HepG2 (cell line): ENCODE data around the gene PA2G4. TPM values are rescaled to one million over a fixed set of nuclear protein-coding genes. Genes with fewer than 3 reads are reported as not detected.

Experiments
- ARNT ChIP-seq: fragments of 450-650 bp; IDR thresholded peaks from 2 replicates; pipeline ENCODE4 v1.6.1; 2017
- CC2D1A ChIP-seq: sonication (generic); formaldehyde crosslinking; IDR thresholded peaks from 2 replicates; pipeline ENCODE4 v1.8.1; 2023; ENCODE audit warnings: mild to moderate bottlenecking, missing genetic modification reagents
- CENPBD1 ChIP-seq: sonication (generic); formaldehyde crosslinking; IDR thresholded peaks from 2 replicates; pipeline ENCODE4 v1.8.0; 2022; ENCODE audit warnings: missing genetic modification reagents, low read depth, mild to moderate bottlenecking, borderline replicate concordance
- CSRNP2 ChIP-seq: sonication (generic); formaldehyde crosslinking; conservative IDR thresholded peaks from 2 replicates; pipeline ENCODE4 v1.8.0; 2022; ENCODE audit warnings: low read depth, missing genetic modification reagents
- HNRNPL ChIP-seq: fragments of 200-400 bp; formaldehyde crosslinking; IDR thresholded peaks from 2 replicates; pipeline ENCODE4 v1.6.1; 2017; ENCODE audit warnings: mild to moderate bottlenecking, low read depth, low read length
- ISX ChIP-seq: sonication (generic); formaldehyde crosslinking; conservative IDR thresholded peaks from 2 replicates; pipeline ENCODE4 v1.5.0; 2020; ENCODE audit warnings: missing genetic modification reagents
- KMT2B ChIP-seq: IDR thresholded peaks from 2 replicates; pipeline ENCODE4 v1.6.1; 2016; ENCODE audit warnings: missing genetic modification reagents, missing compliant biosample characterization
- MBNL3 ChIP-seq: fragments of 250-450 bp; sonication (Bioruptor Pico); conservative IDR thresholded peaks from 2 replicates; pipeline ENCODE4 v1.8.0; 2022; ENCODE audit warnings: mild to moderate bottlenecking, inconsistent platforms
- MXI1 ChIP-seq: IDR thresholded peaks from 3 replicates; pipeline ENCODE4 v1.6.1; 2012; ENCODE audit warnings: low read depth, low read length, inconsistent platforms, borderline replicate concordance
- NFE2 ChIP-seq: sonication (generic); formaldehyde crosslinking; IDR thresholded peaks from 2 replicates; pipeline ENCODE4 v1.4.0; 2020; ENCODE audit warnings: missing genetic modification reagents
- NFRKB ChIP-seq: fragments of 450-650 bp; IDR thresholded peaks from 2 replicates; pipeline ENCODE4 v1.6.1; 2017
- NFYB ChIP-seq: sonication (generic); formaldehyde crosslinking; IDR thresholded peaks from 2 replicates; pipeline ENCODE4 v1.4.0; 2020; ENCODE audit warnings: missing genetic modification reagents
- REL ChIP-seq: sonication (generic); formaldehyde crosslinking; conservative IDR thresholded peaks from 2 replicates; pipeline ENCODE4 v1.8.0; 2022; ENCODE audit warnings: mild to moderate bottlenecking, missing genetic modification reagents, moderate library complexity
- RFXANK ChIP-seq: IDR thresholded peaks from 2 replicates; pipeline ENCODE4 v1.6.1; 2016
- SMAD9 ChIP-seq: sonication (generic); formaldehyde crosslinking; IDR thresholded peaks from 2 replicates; pipeline ENCODE4 v1.5.1; 2020; ENCODE audit warnings: mild to moderate bottlenecking, missing genetic modification reagents
- SNAPC2 ChIP-seq: sonication (generic); formaldehyde crosslinking; IDR thresholded peaks from 2 replicates; pipeline ENCODE4 v1.8.1; 2022; ENCODE audit warnings: mild to moderate bottlenecking, missing genetic modification reagents
- TCF7 ChIP-seq: sonication (generic); IDR thresholded peaks from 2 replicates; pipeline ENCODE4 v1.6.1; 2016; ENCODE audit warnings: antibody characterized with exemption, low read depth
- YEATS2 ChIP-seq: sonication (generic); formaldehyde crosslinking; IDR thresholded peaks from 2 replicates; pipeline ENCODE4 v1.4.0; 2020; ENCODE audit warnings: missing genetic modification reagents, borderline replicate concordance
- ZBTB7B ChIP-seq: sonication (generic); formaldehyde crosslinking; IDR thresholded peaks from 2 replicates; pipeline ENCODE4 v1.4.0; 2020; ENCODE audit warnings: missing genetic modification reagents
- ZFP82 ChIP-seq: sonication (generic); formaldehyde crosslinking; IDR thresholded peaks from 2 replicates; pipeline ENCODE4 v1.5.1; 2020; ENCODE audit warnings: mild to moderate bottlenecking, missing genetic modification reagents, borderline replicate concordance
- ZMYM4 ChIP-seq: sonication (generic); formaldehyde crosslinking; IDR thresholded peaks from 2 replicates; pipeline ENCODE4 v1.8.1; 2023; ENCODE audit warnings: mild to moderate bottlenecking, missing genetic modification reagents
- ZNF143 ChIP-seq: sonication (generic); formaldehyde crosslinking; IDR thresholded peaks from 2 replicates; pipeline ENCODE4 v1.4.0; 2020; ENCODE audit warnings: missing genetic modification reagents
- ZNF18 ChIP-seq: sonication (generic); formaldehyde crosslinking; IDR thresholded peaks from 2 replicates; pipeline ENCODE4 v1.8.0; 2022; ENCODE audit warnings: mild to moderate bottlenecking, missing genetic modification reagents; ENCODE audit not compliant: insufficient replicate concordance
- ZNF207 ChIP-seq: fragments of 450-650 bp; IDR thresholded peaks from 2 replicates; pipeline ENCODE4 v1.6.1; 2016; ENCODE audit warnings: antibody characterized with exemption, borderline replicate concordance
- ZNF362 ChIP-seq: sonication (generic); formaldehyde crosslinking; IDR thresholded peaks from 2 replicates; pipeline ENCODE4 v1.4.0; 2020; ENCODE audit warnings: missing genetic modification reagents, mild to moderate bottlenecking, borderline replicate concordance
- ZNF549 ChIP-seq: sonication (generic); formaldehyde crosslinking; IDR thresholded peaks from 2 replicates; pipeline ENCODE4 v1.5.0; 2020; ENCODE audit warnings: missing genetic modification reagents
- ZNF576 ChIP-seq: sonication (generic); formaldehyde crosslinking; IDR thresholded peaks from 2 replicates; pipeline ENCODE4 v1.4.0; 2020; ENCODE audit warnings: mild to moderate bottlenecking, missing genetic modification reagents
- polyA plus RNA-seq, 8 experiments: library from polyadenylated mRNA; depleted of rRNA in 3 of 8; stranded (reverse) in 7 of 8; unstranded in 1 of 8; fragments of >200 nt; fragmentation: Illumina TruSeq in 4 of 8; extraction: Trizol in 4 of 8; gene quantifications; 2 replicates each; pipeline versions ENCODE4 v1.2.1 to v1.2.3, GENCODE V29; 2011 to 2016; ENCODE audit warnings: low read depth in 4 of 8, missing spikeins in 1 of 8, mixed read lengths in 1 of 8; ENCODE audit not compliant: insufficient read depth in 1 of 8
- total RNA-seq, 5 experiments: library from RNA; depleted of rRNA; stranded (reverse); fragments of >200 nt; fragmentation: Illumina TruSeq; extraction: Trizol; gene quantifications; 2 replicates each; pipeline ENCODE4 v1.2.3, GENCODE V29; 2016; ENCODE audit warnings: low read depth in 1 of 5

Gene PA2G4
- total and polyA plus RNA-seq, 2 of the 13 experiments (the other 11 are each of a cell fraction or from before 2014, with no cell fraction given), result 147 to 240 TPM

- 0 out of 2 replicates have a peak, but pooled peaks have one; percentile 17 for TF ChIP-seq HNRNPL
- TF ChIP-seq REL (CRISPR knock-in tag), result no peak
- no peak for TF ChIP-seq CSRNP2 (CRISPR knock-in tag)
- TF ChIP-seq ZBTB7B, result 0 out of 2 replicates have a peak, but pooled peaks have one; percentile 34
- no peak for TF ChIP-seq CC2D1A (CRISPR knock-in tag)
- no peak for TF ChIP-seq SMAD9 (CRISPR knock-in tag)
- no peak for TF ChIP-seq ZNF576 (CRISPR knock-in tag)
- TF ChIP-seq TCF7, result no peak
- no peak for TF ChIP-seq RFXANK (CRISPR knock-in tag)
- TF ChIP-seq ZNF362 (CRISPR knock-in tag), result no peak; the same call in 1 of the 2 replicates
- peak; percentile 91 for TF ChIP-seq ZNF143 (CRISPR knock-in tag)
- TF ChIP-seq ZMYM4, result peak; percentile 94
- 0 out of 2 replicates have a peak, but pooled peaks have one; percentile 53 for TF ChIP-seq SNAPC2 (CRISPR knock-in tag)
- peak; percentile 99 for TF ChIP-seq YEATS2 (CRISPR knock-in tag)
- TF ChIP-seq MXI1, result peak; percentile 100
- no peak for TF ChIP-seq NFE2 (CRISPR knock-in tag)
- TF ChIP-seq MBNL3 (CRISPR knock-in tag), result no peak
- no peak for TF ChIP-seq ZNF207
- TF ChIP-seq ARNT, result no peak
- no peak for TF ChIP-seq CENPBD1 (CRISPR knock-in tag)
- TF ChIP-seq ZFP82 (CRISPR knock-in tag), result no peak
- no peak for TF ChIP-seq NFRKB
- peak; percentile 91 for TF ChIP-seq KMT2B
- TF ChIP-seq ZNF18 (CRISPR knock-in tag), result no peak
- TF ChIP-seq ISX, result no peak
- TF ChIP-seq NFYB (CRISPR knock-in tag), result peak; percentile 46
- no peak for TF ChIP-seq ZNF549 (CRISPR knock-in tag)
Measured at GRCh38 chr12:56117778-56118687, 13.7 kb downstream of the PA2G4 start, which contains the start of gene ZC3H10 (continued).
